Activated naive CD4-positive, alpha-beta T cell treated with anti-CD3 and anti-CD28 coated beads for 36 hours (primary cell): ENCODE measurements around the gene NDUFB10. TPM values are rescaled to one million over a fixed set of nuclear protein-coding genes. Genes with fewer than 3 reads are reported as not detected.
A peak's percentile ranks its signal among the peaks of the same experiment; 100 is the strongest.

Source experiments
- CTCF ChIA-PET: fragments of 350-600 bp; sonication (Branson Sonifier 250); formaldehyde crosslinking; loops from one replicate; lab custom pipeline; 2021; ENCODE audit warnings: antibody characterized with exemption; lab: Charles Lee
- DNase-seq: peaks from one replicate; pipeline ENCODE4 v3.0.0-alpha.2; 2020
- H3K27ac Mint-ChIP-seq: one replicate; pipeline ENCODE4 v1.8.0; 2021; ENCODE audit warnings: mild to moderate bottlenecking, mixed read lengths
- H3K27me3 Mint-ChIP-seq: one replicate; pipeline ENCODE4 v1.8.0; 2021; ENCODE audit warnings: low read depth, mixed read lengths
- H3K36me3 Mint-ChIP-seq: one replicate; pipeline ENCODE4 v1.8.0; 2021; ENCODE audit warnings: low read depth, mixed read lengths
- H3K4me1 Mint-ChIP-seq: one replicate; pipeline ENCODE4 v1.8.0; 2021; ENCODE audit warnings: low read depth, mixed read lengths
- H3K4me3 Mint-ChIP-seq: one replicate; pipeline ENCODE4 v1.8.0; 2021; ENCODE audit warnings: mild to moderate bottlenecking, moderate library complexity, mixed read lengths
- H3K9me3 Mint-ChIP-seq: one replicate; pipeline ENCODE4 v1.8.0; 2021; ENCODE audit warnings: mixed read lengths
- intact Hi-C: fragments of 100-400 bp; cut with micrococcal nuclease; formaldehyde crosslinking; loops from one replicate; pipeline ENCODE4 v1.15.1; 2023
- total RNA-seq, 2 experiments: library from RNA; stranded (reverse); gene quantifications; one replicate each; pipeline ENCODE4 v1.2.3, GENCODE V29; 2021

NDUFB10 gene
- total RNA-seq, 2 experiments from 2014 or later, result 111 TPM

DNA sequence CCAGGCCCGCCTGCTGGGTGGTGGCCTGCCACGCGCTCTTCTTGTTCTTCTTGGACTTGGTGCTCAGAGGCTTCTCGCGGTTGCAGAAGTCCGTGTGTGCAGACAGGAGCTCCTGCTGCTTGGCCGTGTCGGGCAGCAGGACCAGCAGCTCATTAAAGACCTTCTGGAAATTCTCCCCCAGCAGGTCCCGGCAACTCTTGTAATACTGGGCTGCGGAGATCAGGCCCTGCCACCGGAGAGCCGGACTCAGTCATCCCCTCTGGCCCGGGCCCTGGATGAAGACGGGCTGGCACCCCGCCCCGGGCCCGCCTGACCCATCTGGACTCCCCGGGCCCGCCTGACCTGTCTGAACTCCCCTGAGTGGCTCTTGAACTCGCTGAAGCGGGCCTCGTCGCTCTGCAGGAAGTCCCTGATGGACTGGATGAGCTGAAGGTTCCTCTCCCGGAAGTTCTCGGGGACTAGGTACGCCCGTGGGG, 39.1 kb downstream of the NDUFB10 start:
- H3K4me1 Mint-ChIP-seq, result peaks cover 8% of the 10 kb centered on the region

DNA sequence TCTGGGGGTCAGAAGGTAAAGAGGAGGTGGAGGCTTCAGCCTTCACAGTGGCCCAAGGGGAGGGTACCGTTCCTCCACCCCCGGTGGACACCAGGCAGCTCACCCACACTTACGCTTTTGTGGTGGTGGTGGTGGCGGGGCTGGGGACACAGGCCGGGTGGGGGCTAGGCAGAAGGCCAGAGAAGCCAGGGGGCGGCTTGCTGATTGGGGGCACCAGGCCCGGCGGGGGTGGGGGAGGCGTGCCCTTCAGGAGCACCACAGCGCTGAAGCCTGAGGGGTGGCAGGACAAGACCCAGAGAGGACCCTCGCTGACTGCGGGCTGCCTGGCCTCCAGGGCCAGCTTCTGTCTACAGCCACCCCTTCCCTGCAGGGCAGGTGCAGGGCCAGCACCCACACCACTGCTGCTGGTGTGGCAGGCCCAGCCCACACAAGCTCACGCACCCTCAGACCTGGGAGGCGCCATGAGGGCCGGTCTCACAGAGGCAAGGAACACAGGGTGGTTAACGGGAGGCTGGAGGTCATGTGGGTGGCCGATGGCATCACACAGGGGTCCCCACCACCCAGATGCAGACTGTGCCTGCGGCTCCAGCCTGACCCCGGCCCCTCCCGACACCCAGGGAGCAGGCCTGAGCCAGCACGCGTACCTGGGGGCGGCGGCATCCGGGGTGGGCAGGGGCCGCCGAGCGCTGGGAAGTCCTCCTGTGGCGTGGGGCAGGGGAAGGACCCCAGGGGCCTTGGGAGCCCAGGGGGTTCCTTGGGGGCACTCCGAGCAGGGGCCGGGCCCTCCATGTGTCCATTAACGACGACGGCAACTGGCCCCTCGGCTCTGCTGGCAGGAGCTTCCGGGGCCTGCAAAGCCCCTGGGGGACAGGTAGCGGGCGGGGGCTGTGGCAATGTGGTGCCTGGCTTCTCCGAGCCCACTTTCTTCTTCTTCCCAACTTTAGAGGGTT, 39.8 kb downstream of the NDUFB10 start:
- H3K9me3 Mint-ChIP-seq, result no peaks in the 10 kb centered on the region
- H3K27me3 Mint-ChIP-seq, result no peaks in the 10 kb centered on the region
- H3K4me1 Mint-ChIP-seq, result peaks cover 2% of the 10 kb centered on the region
- intact Hi-C loops, result no loop called here
- no peak for DNase-seq
- CTCF ChIA-PET, result interaction anchor here (0.9 kb wide), 1 partner anchor 9 kb away, joined by 3 read pairs; no protein-coding TSS in a partner anchor
- no peak overlapping the region for H3K27ac Mint-ChIP-seq
- H3K36me3 Mint-ChIP-seq, result peaks cover 14% of the 10 kb centered on the region
- H3K4me3 Mint-ChIP-seq, result no peak overlapping the region

More for the DNA sequence above, 39.1 kb downstream of the NDUFB10 start:
- intact Hi-C loops, result no loop called here
- peaks cover 14% of the 10 kb centered on the region for H3K36me3 Mint-ChIP-seq
- CTCF ChIA-PET, result interaction anchor here (0.9 kb wide), 1 partner anchor 10 kb away, joined by 3 read pairs; no protein-coding TSS in a partner anchor
- H3K27ac Mint-ChIP-seq, result no peak overlapping the region
- H3K9me3 Mint-ChIP-seq, result no peaks in the 10 kb centered on the region
- no peaks in the 10 kb centered on the region for H3K27me3 Mint-ChIP-seq
- no peak overlapping the region for H3K4me3 Mint-ChIP-seq
- DNase-seq, result no peak

DNA sequence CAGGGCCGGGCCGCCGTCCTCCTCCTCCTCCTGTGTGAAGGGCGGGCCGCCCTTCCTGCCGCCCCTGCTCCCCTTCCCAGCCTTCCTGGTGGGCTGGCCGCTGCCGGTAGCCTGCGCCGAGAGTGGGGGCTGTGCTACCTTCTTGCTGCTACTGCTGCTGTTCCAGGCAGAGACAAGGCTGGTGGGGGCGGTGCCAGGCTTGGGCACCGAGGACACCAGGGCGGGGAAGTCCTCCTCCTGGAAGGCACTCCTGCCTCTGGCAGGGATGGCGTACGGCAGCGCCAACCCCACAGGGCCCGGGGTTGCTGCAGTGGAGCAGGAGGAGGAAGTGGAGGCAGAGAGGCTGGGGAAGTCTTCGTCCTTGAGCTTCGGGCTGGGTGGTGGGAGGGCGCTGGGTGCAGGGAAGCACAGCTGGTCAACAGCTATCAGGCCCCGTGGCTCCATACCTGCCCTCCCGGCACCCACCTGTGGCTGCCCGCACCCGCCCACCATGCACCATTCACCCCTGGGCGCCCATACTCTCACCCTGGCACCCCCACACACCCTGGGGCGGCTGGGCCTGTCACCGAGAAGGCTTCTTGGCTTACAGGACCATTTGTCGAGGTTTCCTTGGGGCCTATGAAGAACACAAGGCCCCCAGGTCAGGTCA, 40.7 kb downstream of the NDUFB10 start:
- no peak overlapping the region for H3K27ac Mint-ChIP-seq
- no peak for DNase-seq
- intact Hi-C loops, result no loop called here
- H3K36me3 Mint-ChIP-seq, result peaks cover 14% of the 10 kb centered on the region
- no peak overlapping the region for H3K4me3 Mint-ChIP-seq
- peaks cover 5% of the 10 kb centered on the region for H3K4me1 Mint-ChIP-seq
- no peaks in the 10 kb centered on the region for H3K27me3 Mint-ChIP-seq
- H3K9me3 Mint-ChIP-seq, result no peaks in the 10 kb centered on the region
- CTCF ChIA-PET, result no interaction called here

DNA sequence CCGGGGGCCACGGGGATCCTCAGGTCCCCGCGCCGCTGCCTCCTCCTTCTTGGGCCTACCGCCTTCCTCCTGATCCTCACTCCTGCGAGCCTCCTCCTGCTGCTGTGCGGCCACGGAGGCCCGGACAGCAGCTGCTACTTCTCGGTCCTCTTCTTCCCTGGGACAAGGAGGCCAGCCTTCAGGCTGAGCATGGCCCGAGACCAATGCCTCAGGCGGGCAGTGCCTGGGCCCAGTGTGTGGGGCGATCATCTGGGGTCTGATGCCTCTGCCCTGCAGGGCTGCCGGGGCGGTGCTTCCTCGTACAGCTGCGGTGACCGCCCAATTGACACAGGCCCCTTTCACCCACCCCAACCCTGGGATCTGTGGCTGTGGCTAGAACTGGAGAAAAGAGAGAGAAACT, 41.7 kb downstream of the NDUFB10 start:
- Mint-ChIP-seq H3K4me1 (peaks cover 12% of the 10 kb centered on the region), H3K27ac (no peak overlapping the region), H3K4me3 (no peak overlapping the region), H3K27me3 (no peaks in the 10 kb centered on the region), H3K36me3 (peaks cover 14% of the 10 kb centered on the region), H3K9me3 (no peaks in the 10 kb centered on the region)
- no peak for DNase-seq
- CTCF ChIA-PET, result no interaction called here
- intact Hi-C loops, result no loop called here

DNA sequence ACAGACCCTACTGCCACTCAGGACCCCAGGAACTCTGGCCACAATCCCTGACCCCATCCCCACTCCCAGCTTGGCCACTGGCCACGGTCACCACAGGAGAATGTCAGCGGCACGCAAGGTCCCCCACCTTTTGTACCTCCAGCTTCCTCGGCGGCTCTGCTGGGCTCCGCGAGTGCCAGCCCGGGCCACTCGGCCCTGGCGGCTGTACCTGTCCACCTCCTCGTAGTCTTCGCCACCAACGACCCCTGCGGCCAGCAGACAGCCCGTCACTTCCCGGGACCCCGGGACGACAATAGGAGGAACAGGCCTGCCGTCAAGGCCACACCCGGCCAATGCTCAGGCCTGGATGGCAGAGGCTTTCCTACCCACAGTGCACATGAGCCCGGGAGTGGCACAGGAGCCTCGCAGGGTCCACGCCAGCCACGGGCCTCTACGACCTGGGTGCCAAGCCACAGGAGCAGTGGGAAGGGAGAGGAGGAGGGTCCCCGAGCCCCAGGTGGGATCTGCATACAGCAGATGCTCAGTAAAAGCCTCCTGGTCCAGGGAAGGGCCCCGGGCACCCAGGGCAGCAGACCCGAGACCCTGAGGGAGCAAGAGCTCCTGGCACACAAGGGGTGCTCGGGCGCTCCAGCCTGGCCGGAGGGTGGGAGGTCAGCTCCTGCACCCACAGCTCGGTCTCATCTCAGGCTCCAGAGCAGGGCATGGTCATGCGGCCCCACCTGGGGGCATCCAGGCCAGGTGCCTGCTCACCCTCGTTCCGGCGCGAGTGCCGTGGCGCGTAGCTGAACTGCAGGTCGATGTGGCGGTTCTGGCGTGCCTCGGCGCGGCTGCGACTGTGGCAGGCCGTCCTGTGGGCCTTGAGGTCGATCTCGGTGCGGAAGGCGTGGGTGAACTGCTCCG, 42.4 kb downstream of the NDUFB10 start:
- peaks cover 18% of the 10 kb centered on the region for H3K36me3 Mint-ChIP-seq
- intact Hi-C loops, result no loop called here
- no peak overlapping the region for H3K4me3 Mint-ChIP-seq
- CTCF ChIA-PET, result no interaction called here
- DNase-seq, result no peak
- peaks cover 19% of the 10 kb centered on the region for H3K4me1 Mint-ChIP-seq
- H3K9me3 Mint-ChIP-seq, result no peaks in the 10 kb centered on the region
- H3K27me3 Mint-ChIP-seq, result no peaks in the 10 kb centered on the region
- no peak overlapping the region for H3K27ac Mint-ChIP-seq

DNA sequence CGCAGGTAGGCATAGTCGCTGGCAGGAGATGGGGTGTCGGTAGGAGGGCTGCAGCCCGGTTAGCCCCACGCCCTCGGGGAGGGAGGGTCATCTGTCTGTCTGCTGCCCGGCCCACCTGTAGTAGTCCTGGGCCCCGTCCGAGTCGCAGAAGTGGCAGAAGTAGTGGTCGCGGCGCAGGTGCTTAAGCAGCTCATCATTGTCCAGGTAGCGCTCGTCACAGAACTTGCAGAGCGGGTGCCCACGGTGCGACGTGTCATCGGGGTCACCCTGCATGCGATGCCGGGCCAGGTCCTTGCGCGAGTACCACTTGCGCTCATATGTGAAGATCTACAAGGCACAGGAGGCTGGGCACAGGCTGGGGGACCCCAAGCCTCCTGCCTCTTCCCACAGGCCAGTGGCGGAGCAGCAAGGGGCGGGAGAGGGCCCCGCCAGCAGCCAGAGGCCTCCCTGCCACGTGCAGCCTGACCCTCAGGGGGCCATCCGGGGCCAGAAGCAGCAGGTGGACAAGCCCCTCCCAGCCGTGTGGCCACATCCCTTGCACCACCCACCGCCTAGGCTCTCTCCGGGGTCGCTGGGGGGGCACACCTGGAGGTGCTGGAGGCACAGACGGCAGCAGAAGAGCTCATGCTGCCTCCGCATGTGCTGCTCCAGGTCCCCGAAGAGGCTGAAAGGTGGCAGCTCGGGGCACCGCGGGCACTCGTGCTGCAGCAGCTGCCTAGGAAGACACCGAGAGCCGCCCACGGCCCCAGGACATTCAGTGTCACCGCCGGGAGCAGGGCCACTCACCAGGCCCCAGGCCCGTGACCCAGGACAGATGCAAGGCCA, 43.3 kb downstream of the NDUFB10 start:
- Mint-ChIP-seq H3K27me3 (no peaks in the 10 kb centered on the region), H3K36me3 (peaks cover 26% of the 10 kb centered on the region), H3K27ac (no peak overlapping the region), H3K4me1 (peaks cover 28% of the 10 kb centered on the region), H3K9me3 (no peaks in the 10 kb centered on the region), H3K4me3 (no peak overlapping the region)
- CTCF ChIA-PET, result interaction anchor here (1.3 to 2.2 kb wide), 5 partner anchors 8 to 138 kb away, joined by 4 to 36 read pairs (median 4); partner anchors contain the start of genes MSRB1, NTHL1 and TSC2
- DNase-seq, result no peak
- intact Hi-C loops, result no loop called here

DNA sequence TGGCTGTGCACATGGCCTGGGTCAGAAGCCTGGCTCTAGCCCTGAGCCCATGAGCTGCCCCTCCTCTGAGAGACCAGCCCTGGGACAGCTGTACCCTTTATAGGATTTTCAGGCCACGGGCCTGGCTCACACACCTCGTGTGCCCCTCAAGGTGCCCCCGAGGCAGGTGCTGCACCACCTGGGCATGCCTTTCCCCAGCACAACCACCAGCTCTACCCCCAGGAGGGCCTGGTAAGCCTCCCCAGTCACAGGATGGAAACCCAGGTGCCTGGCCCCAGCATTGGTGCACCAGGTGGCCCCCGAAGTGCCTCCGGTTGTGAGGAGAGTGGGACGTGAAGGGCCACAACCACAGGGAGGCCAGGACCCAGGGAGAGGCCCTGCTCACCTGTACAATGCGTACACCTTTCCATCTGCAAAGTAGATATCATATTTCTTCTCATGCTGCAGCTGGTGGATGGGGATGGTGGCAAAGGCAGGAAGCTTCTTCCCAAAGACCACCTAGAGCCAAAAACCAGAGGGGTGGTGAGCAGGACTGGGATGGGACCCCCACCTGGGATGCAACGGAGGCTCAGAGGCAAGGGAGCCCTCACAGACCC, 44.0 kb downstream of the NDUFB10 start:
- CTCF ChIA-PET, result interaction anchor here (0.7 to 2.2 kb wide), 8 partner anchors 9 to 257 kb away, joined by 3 to 36 read pairs (median 4); partner anchors contain the start of genes MSRB1, NTHL1 and TSC2
- H3K36me3 Mint-ChIP-seq, result peaks cover 32% of the 10 kb centered on the region

DNA sequence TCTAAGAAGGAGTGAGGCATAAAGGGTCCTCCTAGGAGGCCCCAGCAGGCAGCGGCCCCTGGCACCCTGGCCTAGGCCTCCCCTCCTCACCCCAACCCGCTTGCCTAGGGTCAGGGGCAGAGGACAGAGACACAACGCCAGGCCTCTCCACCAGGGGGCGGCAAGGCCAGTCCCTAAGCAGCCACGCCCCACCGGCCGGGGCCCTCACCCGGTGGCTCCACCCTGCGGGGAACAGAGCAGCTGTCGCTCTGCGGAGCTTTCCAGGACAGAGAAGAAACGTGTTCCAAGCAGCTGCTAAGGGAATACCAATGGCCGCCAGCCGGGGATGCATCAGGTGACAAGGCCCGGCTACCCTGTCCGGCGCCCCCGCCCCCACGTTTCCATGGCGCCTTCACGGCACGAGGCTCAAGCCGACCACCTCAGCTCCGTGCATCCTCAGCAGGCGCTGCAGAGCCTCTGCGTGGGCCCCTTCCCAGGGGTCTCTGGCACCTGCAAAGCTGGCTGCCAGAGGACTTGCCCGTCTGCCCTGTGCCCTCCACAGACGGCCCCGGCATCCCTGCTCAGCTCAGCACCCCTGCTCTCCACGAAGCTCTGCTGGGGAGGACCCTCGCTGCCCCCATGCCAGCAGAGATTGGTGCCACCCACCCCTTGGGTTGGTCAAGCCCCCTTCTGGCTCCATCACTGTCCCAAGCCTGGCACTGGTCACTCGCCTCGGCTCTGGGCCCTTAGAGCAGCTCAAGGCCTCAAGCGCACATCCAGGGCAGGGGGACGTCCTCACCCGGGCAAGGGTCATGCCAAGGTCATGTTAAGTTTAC, 44.7 kb downstream of the NDUFB10 start:
- CTCF ChIA-PET, result interaction anchor here (0.6 to 2.2 kb wide), 15 partner anchors 8 to 425 kb away, joined by 3 to 36 read pairs (median 4); partner anchors contain the start of genes GFER, MSRB1, NTHL1 and TSC2
- Mint-ChIP-seq H3K4me1 (peaks cover 37% of the 10 kb centered on the region), H3K36me3 (peaks cover 35% of the 10 kb centered on the region), H3K27ac (no peak overlapping the region), H3K9me3 (no peaks in the 10 kb centered on the region), H3K4me3 (no peak overlapping the region), H3K27me3 (no peaks in the 10 kb centered on the region)
- intact Hi-C loops, result no loop called here
- DNase-seq, result peak; percentile 90

More for the DNA sequence above, 44.0 kb downstream of the NDUFB10 start:
- DNase-seq, result no peak
- Mint-ChIP-seq H3K4me3 (no peak overlapping the region), H3K27ac (no peak overlapping the region), H3K9me3 (no peaks in the 10 kb centered on the region), H3K27me3 (no peaks in the 10 kb centered on the region), H3K4me1 (peaks cover 31% of the 10 kb centered on the region)
- intact Hi-C loops, result no loop called here

DNA sequence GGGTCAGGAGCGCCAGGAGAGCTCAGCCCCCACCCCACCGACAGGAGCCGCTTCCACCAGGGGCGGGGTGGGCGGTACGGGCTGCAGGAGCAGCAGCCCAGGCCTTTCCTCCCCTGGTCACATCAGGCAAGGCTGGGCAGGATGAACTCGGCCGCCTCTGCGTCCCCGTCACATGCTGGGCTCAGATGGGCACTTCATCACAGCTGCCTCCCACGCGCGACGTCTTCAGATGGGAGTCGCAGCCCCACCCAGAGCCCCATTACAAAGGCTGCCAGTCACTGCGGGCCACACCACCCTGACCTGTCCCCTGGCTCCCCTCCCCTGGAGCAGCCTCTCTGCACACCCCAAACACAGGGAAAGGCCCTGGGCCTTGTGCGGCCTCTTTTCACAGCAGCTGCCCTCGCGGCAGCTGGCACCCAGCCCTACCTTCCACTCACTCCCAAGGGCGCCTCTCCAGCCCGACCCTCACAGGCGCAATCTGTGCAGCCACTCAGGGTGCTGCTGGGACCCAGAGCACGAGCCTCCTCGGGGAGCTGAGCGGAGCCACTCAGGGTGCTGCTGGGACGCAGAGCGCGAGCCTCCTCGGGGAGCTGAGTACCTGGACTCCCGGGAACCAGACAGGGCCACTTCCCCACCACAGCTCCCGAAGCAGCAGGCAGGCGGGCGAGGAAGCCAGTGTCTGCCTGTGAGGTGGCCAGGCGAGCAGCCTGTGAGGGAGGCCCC, 45.6 kb downstream of the NDUFB10 start:
- CTCF ChIA-PET, result interaction anchor here (0.6 to 2.2 kb wide), 6 partner anchors 7 to 135 kb away, joined by 3 to 36 read pairs (median 5); no protein-coding TSS in a partner anchor
- intact Hi-C loops, result loop anchor here (5.0 kb wide), 1 partner anchor 148 kb away; no protein-coding TSS in a partner anchor

More for the DNA sequence above, 45.6 kb downstream of the NDUFB10 start:
- H3K4me1 Mint-ChIP-seq, result peaks cover 37% of the 10 kb centered on the region
- no peaks in the 10 kb centered on the region for H3K27me3 Mint-ChIP-seq
- H3K36me3 Mint-ChIP-seq, result peaks cover 35% of the 10 kb centered on the region
- no peaks in the 10 kb centered on the region for H3K9me3 Mint-ChIP-seq
- H3K4me3 Mint-ChIP-seq, result no peak overlapping the region
- no peak overlapping the region for H3K27ac Mint-ChIP-seq
- no peak for DNase-seq
